HL-60 (cell line): Measurements from ENCODE around the gene LMF1.

Experiments
- DNase-seq, 2 experiments: peaks; one replicate each; pipeline ENCODE4 v3.0.0-alpha.2; 2010 to 2020; ENCODE audit warnings: low read depth in 1 of 2, low spot score in 1 of 2
- H3K27ac ChIP-seq: fragments of 250-450 bp; sonication (Bioruptor Pico); replicated peaks from 2 replicates; pipeline ENCODE4 v1.5.1; 2020; ENCODE audit warnings: mild to moderate bottlenecking, moderate library complexity
- H3K27me3 ChIP-seq: fragments of 250-450 bp; sonication (Bioruptor Pico); 2 replicates; pipeline ENCODE4 v1.5.1; 2021; ENCODE audit warnings: mild to moderate bottlenecking, moderate library complexity; ENCODE audit not compliant: insufficient read depth, poor library complexity, severe bottlenecking
- H3K4me3 ChIP-seq: replicated peaks from 2 replicates; pipeline ENCODE4 v1.5.1; 2011; ENCODE audit warnings: mild to moderate bottlenecking, control low read depth, low read length; ENCODE audit not compliant: insufficient read depth
- GABPA ChIP-seq: IDR thresholded peaks from 2 replicates; pipeline ENCODE4 v1.6.1; 2012; ENCODE audit warnings: low read depth
- POLR2AphosphoS5 ChIP-seq: IDR thresholded peaks from 2 replicates; pipeline ENCODE4 v1.6.1; 2012; ENCODE audit warnings: low read depth
- SPI1 ChIP-seq: IDR thresholded peaks from 2 replicates; pipeline ENCODE4 v1.6.1; 2012; ENCODE audit warnings: low read depth, mild to moderate bottlenecking, borderline replicate concordance
- TF ChIP-seq, protein P1 (sequence below): IDR thresholded peaks from 2 replicates; pipeline ENCODE4 v1.6.1; 2012; ENCODE audit warnings: low read depth; ENCODE audit not compliant: insufficient replicate concordance
- TF ChIP-seq, protein P2 (sequence below): IDR thresholded peaks from one replicate; pipeline ENCODE4 v1.5.1; 2011; ENCODE audit warnings: low read length, control low read depth, inconsistent platforms; ENCODE audit not compliant: insufficient read depth

LMF1 gene

DNA sequence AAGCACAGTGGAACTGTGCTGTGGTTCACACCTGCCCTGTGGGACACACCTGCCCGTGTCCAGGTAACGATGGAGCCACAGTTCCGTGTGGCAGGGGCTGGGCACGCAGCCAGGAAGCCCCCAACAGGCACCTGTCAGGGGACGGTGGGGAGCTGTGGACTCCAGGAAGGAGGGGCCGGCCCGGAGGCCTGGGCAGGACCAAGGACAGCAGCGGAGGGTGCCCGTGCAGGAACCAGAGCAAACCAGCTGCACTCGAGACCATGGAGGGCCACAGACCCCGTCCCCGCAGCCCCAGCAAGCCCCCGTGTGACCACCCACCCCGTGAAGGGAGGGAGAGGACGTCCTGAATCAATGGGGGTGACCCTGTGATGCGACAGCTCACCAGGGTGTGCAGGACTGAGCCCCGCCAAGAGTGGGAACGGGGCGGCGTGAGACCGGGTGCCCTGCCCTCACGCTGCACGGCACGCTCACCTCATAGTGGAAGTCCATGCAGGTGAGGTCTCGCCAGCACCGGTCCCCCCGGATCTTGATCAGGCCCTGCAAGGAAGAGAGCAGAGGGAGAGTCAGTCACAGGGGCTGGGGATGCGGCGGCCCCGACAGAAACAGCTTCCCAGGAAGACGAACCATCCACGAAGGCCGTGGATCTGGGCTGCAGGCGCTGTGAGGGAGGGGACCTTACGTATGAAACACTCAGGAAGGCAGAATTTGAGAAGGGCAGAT lies 78.1 kb downstream of the LMF1 start:
- Histone ChIP-seq H3K27me3 (no peaks in the 10 kb centered on the region), H3K27ac (no peak overlapping the region), H3K4me3 (no peak overlapping the region)
- DNase-seq = no peak
- TF ChIP-seq POLR2AphosphoS5 = no peak
- TF ChIP-seq, protein P1, sequence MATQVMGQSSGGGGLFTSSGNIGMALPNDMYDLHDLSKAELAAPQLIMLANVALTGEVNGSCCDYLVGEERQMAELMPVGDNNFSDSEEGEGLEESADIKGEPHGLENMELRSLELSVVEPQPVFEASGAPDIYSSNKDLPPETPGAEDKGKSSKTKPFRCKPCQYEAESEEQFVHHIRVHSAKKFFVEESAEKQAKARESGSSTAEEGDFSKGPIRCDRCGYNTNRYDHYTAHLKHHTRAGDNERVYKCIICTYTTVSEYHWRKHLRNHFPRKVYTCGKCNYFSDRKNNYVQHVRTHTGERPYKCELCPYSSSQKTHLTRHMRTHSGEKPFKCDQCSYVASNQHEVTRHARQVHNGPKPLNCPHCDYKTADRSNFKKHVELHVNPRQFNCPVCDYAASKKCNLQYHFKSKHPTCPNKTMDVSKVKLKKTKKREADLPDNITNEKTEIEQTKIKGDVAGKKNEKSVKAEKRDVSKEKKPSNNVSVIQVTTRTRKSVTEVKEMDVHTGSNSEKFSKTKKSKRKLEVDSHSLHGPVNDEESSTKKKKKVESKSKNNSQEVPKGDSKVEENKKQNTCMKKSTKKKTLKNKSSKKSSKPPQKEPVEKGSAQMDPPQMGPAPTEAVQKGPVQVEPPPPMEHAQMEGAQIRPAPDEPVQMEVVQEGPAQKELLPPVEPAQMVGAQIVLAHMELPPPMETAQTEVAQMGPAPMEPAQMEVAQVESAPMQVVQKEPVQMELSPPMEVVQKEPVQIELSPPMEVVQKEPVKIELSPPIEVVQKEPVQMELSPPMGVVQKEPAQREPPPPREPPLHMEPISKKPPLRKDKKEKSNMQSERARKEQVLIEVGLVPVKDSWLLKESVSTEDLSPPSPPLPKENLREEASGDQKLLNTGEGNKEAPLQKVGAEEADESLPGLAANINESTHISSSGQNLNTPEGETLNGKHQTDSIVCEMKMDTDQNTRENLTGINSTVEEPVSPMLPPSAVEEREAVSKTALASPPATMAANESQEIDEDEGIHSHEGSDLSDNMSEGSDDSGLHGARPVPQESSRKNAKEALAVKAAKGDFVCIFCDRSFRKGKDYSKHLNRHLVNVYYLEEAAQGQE = peak; percentile 91

DNA sequence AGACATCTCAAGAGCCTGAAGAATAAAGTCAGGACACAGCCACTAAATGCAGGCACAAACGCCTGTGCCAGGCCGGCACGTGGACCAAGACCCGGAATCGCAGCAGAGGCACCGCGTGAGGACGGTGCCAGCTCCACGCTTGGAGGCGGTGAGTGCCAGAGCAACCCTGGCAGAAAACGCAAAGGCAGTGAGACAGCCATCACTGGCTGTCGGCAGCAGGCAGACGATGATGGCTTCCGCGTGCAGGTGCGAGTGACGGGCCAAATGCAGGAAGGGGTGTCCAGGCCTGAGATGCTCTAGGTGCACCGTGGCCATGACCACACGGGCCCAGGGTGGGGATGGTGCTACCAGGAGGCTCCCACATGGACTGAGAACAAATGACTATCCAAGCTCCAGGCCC lies 78.8 kb downstream of the LMF1 start:
- Histone ChIP-seq H3K4me3 (no peak overlapping the region), H3K27me3 (no peaks in the 10 kb centered on the region), H3K27ac (no peak overlapping the region)
- no peak for DNase-seq
- no peak for TF ChIP-seq POLR2AphosphoS5
- TF ChIP-seq, protein P1 = no peak
- no peak for TF ChIP-seq SPI1
- no peak for TF ChIP-seq GABPA
- TF ChIP-seq, protein P2, sequence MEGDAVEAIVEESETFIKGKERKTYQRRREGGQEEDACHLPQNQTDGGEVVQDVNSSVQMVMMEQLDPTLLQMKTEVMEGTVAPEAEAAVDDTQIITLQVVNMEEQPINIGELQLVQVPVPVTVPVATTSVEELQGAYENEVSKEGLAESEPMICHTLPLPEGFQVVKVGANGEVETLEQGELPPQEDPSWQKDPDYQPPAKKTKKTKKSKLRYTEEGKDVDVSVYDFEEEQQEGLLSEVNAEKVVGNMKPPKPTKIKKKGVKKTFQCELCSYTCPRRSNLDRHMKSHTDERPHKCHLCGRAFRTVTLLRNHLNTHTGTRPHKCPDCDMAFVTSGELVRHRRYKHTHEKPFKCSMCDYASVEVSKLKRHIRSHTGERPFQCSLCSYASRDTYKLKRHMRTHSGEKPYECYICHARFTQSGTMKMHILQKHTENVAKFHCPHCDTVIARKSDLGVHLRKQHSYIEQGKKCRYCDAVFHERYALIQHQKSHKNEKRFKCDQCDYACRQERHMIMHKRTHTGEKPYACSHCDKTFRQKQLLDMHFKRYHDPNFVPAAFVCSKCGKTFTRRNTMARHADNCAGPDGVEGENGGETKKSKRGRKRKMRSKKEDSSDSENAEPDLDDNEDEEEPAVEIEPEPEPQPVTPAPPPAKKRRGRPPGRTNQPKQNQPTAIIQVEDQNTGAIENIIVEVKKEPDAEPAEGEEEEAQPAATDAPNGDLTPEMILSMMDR = no peak

DNA sequence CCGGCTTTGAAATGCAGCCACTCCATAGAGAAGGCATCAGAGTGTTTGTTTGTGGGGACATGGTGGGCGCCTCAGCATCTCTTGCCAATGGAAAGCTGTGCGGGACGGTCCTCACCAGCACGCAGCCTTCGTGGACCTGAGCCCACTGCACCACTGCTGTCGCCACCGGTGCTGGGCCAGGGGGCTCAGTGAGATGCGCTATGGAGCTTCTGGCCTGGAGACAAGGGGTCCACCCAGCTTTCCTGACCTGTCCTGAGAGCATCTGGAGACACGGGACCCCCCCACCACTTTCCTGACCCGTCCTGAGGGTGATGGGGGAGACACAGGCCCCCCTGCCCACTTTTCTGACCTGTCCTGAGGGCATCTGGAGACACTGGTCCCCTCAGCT lies 79.4 kb downstream of the LMF1 start:
- Histone ChIP-seq H3K4me3 (no peak overlapping the region), H3K27ac (no peak overlapping the region), H3K27me3 (no peaks in the 10 kb centered on the region)
- DNase-seq = no peak
- TF ChIP-seq POLR2AphosphoS5 = no peak
- TF ChIP-seq, protein P1 = no peak
- TF ChIP-seq, protein P2 = no peak
- TF ChIP-seq SPI1 = no peak
- TF ChIP-seq GABPA = no peak
